Dermis blood vessel endothelial cell (primary cell): ENCODE data around the gene HMCN2. TPM values are rescaled to one million over a fixed set of nuclear protein-coding genes. Genes with fewer than 3 reads are reported as not detected.
A peak's percentile ranks its signal among the peaks of the same experiment; 100 is the strongest.

Experiments
- DNase-seq: peaks from one replicate; pipeline ENCODE4 v3.0.0; 2010
- total RNA-seq: library from RNA; depleted of rRNA; stranded (reverse); fragments of >200 nt; gene quantifications from 2 replicates; pipeline ENCODE4 v1.2.3, GENCODE V29; 2014

Gene HMCN2
- total RNA-seq, 1 donor from 2014 or later = 1.0 TPM

DNA sequence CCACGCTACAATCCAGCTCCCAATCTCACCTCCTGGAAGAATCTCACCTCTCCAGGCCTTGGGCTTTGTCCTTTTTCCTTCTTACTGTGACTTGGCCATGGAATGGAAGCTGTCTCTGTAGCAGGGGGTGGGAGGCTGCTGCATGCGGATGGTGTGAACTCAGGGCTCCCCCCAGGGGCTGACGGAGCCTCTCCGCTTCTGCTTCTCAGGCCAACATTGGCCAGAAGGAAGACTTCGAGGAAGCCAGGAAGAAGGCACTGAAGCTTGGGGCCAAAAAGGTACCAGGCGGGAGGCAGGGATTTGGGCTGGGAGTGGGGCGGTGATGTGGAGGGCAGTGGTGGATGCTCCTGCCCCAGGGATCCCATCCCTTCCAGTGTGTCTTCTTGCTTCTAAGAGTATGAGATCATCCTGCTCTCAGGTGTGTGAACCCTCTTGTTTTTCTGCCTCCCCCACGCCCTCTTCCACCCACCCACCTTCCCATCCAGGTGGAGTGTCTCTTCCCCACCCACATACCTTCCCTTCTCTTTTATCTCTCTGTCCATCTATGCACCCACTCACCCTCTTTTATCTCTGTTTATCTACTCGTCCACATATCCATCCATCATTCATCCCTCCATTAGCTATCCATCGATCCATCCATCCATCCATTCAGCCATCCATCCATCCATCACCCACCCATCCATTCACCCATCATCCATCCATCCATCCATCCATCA, 188.7 kb downstream of the HMCN2 start:
- no peak for DNase-seq

DNA sequence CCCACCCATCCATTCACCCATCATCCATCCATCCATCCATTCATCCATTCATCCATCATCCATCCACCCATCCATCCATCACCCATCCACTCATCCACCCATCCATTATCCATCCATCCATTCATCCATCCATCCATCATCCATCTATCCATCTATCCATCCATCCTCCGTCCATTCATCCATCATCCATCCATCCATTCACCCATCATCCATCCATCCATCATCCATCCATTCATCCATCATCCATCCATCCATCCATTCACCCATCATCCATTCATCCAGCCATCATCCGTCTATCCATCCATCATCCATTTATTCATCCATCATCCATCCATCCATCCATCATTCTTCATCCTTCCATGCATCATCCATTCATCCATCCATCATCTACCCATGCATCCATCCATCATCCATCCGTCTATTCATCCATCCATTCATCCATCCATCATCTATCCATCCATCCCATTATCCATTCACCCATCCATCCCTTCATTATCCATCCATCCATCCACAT, 189.3 kb downstream of the HMCN2 start:
- no peak for DNase-seq

DNA sequence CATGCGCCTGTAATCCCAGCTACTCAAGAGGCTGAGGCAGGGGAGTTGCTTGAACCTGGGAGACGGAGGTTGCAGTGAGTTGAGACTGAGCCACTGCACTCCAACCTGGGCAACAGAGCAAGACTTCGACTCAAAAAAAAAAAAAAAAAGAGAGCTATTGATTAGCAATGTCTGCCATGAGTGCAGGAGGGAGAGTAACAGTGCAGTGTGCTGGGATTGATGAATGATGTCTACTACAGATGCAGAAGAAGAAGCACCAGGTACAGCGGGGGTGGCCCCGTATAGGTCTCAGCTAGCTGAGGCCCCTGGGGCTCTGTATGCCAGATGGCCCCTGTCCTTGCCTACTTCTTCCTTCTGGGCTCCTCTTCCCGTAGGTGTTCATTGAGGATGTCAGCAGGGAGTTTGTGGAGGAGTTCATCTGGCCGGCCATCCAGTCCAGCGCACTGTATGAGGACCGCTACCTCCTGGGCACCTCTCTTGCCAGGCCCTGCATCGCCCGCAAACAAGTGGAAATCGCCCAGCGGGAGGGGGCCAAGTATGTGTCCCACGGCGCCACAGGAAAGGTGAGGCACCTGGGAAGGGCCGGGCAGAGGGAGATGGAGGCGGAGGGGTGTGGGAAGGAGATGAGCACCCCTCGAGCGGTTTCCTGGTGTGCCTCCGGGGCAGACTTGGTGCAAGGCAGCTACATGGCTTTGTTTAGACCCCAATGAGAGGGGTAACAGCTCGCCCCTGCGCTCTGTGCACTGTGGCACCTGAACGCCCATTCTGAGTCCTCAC, 192.7 kb downstream of the HMCN2 start:
- DNase-seq = no peak

DNA sequence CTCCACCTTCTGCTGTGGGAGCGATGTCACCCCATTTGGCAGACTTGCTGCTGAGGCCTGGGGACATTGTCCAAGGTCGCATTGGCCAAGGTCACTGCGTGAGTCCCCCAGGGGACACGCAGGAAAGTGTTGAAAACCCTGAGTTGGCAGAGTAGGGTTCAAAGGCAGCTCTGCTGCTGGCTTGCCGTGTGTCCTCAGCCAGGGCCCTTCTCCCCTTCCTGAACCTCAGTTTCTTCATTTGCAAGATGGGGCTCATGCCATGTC, 193.2 kb downstream of the HMCN2 start:
- DNase-seq = no peak

DNA sequence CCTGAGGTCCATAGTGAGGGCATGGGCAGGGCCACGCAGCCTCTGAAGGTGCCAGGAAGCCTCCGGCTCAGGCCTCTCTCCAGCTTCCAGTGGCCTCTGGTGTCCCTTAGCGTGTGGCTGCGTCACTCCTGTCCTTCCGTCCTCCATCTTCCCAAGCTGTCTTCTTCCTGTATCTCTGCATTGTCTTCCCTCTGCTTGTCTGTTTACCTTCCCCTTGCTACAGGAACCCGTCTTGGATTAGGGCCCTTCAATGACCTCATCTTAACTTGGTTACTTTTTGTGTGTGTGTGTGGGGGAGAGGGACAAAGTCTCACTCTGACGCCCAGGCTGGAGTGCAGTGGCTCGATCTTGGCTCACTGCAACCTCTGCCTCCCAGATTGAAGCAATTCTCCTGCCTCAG, 193.6 kb downstream of the HMCN2 start:
- DNase-seq = no peak

DNA sequence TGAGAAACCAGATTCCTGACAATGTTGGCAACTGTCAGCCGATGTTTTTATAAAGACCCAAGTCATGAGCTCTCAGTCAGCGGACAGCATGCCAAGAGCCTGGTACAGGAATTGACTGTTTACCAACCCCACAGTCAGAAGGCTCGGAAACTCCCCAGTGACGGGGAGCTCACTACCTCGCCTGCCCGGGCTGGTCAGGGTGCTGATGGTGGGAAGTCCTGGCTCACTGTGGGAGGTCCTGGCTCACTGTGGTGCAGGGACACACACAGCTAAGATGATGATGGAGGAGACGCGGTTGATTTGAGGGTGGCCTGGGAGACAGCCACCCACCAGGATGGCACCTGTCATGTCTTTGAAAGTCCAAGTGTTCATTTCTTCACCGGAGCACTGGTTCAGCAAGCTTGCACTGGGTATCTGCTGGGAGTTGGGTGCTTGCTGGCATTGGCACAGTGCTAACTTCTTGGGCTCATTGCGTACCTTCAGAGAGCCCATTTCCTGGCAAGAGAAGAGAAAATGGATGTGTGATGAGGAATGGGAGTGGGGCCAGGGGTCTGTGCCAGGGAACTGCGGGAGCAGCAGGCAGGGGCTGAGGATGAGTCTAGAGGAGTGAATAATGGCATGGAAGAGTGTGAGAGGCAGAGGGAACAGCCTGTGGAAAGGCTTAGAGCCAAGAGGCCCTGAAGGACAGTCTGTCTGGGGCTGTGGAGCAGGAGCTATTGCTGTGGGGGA, 194.5 kb downstream of the HMCN2 start:
- DNase-seq = no peak

DNA sequence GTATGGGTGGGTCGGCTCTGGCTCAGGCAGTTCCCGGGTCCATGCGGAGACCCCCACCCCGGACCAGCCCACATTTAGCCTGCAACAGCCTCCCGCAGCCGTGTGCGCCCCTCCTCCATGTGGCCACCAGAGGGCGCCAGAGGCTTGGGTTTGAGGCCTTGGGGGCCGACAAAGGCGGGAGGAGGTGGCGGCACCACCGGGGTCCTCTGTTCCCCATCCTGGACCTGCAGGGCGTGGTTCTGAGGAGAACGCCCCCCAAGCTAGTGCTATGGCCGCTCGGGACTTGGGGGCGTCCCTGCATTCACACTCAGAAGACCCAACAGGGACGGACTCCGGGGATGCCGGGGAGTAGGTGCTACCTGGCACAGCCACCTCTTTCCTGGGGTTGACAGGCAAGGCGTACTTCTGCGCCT, 195.7 kb downstream of the HMCN2 start:
- peak; percentile 68 for DNase-seq

DNA sequence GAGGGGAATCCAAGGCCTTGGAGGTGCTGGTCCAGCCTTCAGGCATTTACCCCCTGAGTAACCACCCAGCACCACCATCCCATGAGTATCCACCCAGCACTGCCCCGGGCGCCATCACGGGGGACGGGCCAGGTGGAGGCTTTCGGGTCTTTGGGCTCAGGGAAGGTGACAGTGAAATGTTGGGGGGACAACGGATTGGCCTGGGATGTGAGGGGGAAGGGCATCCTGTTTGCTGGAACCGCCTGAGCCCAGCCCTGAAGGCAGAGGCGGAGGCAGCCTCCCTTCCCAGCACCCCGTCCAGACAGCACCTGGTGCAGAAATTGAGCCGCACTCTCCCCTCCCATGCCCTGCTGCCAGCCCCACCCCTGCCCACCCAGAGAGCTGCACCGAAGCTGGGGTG, 196.2 kb downstream of the HMCN2 start:
- DNase-seq = no peak

DNA sequence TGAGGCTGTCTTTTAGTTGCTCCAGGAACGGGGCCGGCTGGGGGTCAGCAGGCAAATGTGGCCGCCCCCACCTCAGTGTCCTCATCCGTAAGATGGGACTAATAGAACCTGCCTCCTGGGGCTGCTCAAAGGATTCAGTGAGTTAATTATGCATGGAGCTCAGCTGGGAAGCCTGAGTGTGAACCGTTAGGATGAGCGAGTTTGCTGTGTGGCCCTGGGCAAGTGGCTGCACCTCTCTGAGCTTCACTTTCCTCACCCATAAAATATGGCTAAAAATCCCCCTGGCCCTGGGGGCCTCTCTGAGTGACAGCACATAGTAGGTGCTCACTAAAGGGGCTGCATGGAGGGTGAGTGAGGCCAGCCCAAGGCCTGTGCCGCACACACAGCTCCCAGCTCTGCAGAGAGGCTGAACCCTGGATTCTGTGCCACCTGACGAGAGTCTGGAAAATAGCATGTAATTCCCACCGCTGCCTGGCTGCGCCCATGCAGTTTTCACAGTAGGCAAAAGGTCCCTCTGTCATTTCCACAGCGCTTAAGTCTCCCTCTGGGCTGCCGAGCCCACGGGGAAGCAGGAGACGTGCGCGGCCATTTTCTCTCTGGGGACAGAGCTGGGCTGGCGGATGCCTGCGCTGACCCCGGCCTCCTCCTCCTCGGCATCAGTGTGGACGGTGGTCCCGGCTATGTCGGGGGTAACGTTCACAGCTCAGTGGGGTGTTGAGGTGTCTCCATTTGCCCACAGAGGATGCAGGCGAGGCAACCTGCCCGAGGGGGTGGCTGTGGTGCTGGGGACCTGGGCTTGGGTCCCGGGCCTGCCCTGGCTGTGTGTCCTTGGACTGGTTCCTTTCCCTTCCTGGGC, 197.4 kb downstream of the HMCN2 start:
- no peak for DNase-seq

DNA sequence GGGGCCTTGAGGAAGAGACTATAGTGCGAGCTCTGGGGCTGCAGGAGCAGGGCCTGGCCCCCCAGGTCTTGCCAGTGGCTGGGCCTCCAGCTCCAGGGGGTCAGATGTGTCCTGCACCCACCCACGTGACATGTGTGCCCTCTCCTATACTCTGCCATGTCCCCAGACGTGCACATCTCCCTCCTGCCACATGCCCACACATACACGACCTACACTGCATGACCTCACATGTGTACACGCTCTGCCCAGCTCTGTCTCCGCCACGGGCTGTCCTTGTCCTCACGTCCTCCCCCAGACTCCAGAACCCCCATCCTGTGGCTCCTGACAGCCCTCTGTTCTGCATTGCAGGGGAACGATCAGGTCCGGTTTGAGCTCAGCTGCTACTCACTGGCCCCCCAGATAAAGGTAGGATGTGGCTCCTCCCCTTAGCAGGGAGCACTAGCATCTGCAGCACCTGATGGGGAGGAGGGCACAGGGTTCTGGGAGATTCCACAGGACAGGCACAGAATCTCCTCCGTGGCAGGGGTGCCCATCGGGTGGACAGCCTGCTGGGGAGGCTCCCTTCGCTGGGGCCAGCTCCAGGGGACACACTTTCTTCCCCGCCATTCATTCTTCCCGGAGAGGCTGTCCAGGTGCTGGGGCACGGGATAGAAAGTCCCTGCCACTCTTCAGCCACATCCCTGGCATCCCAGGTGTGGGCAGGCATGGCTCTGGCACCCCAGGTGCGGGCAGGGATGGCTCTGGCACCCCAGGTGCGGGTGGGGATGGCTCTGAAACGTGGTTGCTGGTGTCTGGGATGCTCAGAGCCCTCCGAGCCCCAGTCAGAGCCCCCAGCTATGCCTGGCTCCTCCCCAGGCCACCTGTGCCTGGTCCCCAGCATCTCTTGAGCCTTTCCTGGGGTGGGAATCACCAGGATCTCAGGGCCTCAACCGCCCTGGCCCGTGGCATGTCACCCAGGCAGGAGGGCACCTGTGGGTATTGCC, 198.5 kb downstream of the HMCN2 start:
- no peak for DNase-seq

DNA sequence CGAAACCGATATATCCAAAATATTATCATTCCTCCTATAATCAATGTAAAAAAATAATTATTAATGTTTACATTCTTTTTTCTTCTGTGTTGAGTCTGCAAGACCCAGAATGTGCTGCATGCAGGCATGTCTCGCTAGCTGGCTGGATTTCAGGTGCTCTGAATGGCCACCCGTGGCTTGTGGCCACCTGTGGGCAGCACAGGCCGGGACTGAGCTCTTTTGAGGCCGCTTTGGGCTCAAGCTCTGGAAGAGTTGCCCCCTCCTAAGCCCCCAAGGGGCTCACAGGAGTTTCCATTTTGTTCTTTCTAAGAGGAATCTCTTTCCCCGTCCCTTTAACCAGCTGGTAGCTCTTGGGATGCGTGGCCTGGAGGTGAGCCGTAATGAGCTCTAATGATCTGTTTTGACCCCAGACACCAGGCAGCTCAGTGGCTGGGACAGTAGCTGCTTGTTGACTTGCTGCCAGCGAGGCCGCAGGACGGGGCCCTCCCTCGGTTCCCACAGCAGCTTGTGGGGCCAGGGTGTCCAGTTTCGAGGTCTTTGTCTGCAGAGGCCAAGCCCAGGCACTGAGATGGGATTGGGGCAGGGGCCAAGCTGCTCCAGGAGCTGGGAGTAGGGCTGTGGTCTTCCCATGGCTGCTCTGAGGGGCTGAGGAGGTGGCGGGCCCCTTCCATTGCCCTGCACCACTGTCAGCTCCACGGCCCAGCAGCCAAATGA, 200.0 kb downstream of the HMCN2 start:
- DNase-seq = no peak

DNA sequence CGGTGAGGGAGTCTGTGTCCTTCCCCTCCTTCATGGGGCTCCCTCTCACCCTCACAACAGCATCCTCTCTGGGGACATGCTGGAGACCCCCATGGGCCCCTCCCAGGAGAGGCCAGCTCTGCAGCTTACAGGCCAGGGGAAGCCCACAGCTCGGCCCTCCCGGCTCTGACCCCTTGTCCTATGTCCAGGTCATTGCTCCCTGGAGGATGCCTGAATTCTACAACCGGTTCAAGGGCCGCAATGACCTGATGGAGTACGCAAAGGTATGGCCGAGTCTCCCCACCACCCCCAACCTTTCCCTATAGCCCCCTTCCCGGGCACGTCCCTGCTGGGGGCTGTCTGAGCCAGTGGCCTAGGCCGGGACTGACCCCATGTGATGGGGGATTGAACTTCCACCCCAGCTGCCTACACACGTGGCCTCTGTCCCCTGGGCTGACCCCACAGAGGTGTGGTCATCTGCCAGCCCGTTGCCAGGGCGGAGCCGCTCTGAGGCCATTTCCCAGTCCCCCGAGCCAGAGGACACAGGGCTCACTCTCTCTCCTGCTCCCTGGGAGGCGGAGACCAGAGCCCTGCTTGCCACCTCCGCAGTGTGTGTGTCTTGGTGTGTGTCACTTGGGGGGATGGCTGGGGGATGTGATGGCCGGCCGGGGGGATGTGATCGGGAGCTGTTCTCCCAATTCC, 201.1 kb downstream of the HMCN2 start:
- no peak for DNase-seq

DNA sequence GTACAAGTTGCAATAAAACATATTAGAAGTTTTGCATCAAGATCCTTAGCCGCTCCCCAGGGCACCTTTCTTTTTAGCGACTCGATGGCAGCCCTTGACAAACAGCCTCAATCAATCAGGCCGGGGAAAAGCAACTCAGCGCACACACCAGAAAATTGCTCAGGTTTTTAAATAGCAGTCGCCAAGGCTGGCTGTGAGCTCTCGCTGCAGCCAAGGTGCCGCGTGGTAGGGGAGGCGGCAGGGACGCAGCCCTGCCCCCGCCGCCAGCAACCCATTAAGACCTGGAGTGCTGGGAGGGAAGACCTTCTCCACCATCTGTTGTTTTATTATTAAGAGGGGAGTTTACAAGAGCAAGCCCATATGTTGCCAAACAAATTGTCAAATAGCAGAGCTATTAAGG, 201.8 kb downstream of the HMCN2 start:
- DNase-seq = no peak

DNA sequence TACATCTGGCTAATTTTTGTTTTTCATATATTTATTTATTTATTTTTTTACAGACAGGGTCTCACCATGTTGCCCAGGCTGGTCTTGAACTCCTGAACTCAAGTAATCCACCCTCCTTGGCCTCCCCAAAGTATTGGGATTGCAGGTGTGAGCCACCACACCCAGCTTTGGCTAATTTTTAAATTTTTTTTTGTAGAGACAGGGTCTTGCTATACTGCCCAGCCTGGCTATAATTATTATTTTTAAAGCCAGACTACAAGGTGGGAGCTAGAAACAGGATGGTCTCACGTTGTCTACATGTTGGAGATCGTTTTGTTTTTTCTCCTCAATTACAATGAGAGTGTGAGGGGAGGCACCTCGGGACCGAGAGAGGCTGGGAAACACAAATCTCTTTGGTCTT, 203.0 kb downstream of the HMCN2 start:
- DNase-seq = no peak

DNA sequence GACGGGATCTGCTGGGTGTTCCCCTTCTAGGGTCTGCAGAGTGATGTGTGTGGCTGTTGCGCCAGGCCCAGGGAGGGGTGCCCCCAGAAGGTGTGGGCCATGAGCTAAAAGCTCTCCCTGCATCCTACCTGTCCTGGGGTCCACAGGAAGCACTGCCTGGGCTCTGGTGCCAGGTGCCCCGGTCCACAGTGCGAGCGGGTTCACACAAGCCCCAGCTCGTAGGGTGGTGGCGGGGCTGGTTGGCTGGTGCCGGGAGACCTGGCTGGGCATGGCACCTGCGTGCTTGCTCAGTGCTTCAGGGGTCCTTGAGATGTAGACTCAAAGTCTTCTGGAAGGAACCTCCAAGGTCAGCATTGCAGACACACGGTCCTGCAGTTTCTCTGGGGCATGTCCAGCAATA, 204.7 kb downstream of the HMCN2 start:
- DNase-seq = no peak

DNA sequence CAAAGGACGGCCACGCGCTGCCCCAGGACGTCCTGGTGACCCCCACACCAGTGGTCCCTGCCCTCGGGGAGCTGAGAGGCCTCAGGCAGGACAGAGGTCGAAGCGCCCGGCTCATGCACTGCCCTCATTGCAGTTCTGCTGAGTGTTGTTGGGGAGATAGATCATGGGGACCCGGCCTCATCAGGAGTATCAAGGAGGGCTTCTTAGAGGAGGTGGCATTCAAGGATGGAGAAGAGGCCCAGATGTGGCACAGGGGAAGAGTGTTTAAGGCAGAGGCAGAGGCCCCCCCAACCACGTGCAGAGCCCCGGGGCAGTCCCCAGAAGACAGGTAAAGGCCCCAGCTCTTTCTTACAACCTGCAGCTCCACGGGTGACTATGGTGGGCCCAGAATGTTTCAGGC, 205.4 kb downstream of the HMCN2 start:
- no peak for DNase-seq

DNA sequence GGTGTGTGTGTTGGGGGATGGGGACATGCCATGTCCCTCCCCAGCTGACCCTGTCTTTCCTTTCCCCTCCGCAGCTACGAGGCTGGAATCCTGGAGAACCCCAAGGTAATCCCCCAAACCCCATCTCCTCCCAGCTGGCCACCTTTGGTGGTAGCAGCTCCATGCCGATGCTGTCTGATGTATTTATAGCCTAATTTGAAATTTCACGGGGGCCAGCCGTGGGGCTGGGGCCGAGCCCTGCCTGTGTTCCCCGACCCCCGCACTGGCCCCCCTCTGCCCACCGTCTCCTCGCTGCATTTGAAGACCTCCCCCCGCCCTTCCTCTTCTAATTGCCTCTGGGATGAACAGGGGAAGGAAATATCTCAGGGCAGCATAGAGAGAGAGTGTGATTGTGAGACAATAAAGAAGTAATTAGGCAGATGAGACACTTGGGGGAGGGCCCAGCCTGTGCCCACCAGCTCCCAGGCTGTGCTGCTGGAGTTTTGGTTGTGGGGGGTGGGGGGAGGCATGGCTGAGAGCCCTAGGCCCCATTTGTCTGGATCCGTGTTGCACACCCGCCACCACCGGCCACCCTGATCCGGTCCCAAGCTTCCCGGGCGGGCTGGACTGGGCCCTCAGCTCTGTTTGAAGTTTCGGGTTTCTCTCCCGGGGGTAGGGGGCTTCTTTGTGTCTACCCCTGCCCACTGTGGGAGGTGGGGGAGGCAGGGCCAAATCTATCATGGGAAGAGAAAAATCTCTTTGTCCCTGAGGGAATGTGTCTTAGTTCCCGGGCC, 206.0 kb downstream of the HMCN2 start:
- no peak for DNase-seq

DNA sequence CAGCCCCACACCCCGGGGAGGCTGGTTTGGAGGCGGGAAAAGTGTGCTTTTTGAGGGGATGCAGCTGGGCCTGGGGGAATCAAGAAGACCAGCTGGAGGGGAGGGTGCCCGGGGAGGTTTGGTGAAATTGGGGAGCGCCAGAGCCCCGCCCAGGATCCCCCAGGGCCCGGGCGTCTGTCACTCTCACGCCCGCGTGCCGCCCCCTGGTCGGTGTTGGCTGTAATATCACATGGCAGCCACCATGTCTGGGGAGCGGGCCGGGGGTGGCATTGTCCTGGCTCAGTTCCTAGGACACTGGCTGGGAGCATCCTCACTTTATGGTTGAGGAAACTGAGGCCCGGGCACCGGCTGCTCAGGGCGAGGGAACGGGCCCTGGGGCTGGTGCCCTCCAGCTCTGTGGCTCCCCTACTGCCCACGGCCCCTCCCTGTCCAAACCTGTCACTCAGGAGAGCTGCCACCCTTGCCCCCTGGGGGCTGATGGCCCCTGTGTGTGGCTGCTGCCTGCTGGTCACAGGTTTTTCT, 206.7 kb downstream of the HMCN2 start:
- DNase-seq = no peak

DNA sequence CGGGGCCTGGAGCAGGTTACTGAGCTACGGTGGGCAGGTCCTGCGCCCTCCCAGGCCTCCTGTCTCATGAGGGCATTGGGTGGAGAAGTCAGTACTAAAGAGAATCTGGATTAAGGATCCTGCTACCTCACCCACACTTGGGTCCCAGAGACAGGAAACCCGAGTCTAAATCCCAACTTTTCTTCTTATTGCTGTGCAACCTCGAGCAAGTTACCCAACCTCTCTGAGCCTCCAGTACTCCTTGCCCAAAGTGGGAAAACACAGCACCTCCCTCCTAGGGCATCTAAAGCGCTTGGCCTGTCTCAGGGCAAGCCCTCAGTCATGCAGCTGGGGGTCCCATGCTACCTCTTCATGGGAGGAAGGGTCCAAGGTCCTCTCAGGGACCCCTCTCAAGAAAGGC, 207.4 kb downstream of the HMCN2 start:
- DNase-seq = no peak
